Measurements from ENCODE around the gene ANXA4.

ANXA4 gene

GRCh38 chr2:69791045-69791444 lies 49.1 kb downstream of the ANXA4 start:
- no peak for DNase-seq (ENCODE audit: low read depth in 1 of 2, low spot score in 1 of 2)
- H3K27ac ChIP-seq (replicated peaks) = no peak overlapping the region
- no peaks in the 10 kb centered on the region for H3K27me3 ChIP-seq (ENCODE audit: insufficient read depth, poor library complexity, severe bottlenecking)
- TF ChIP-seq CTCF (IDR thresholded peaks at IDR 0.05; ENCODE audit: insufficient read depth, low read length) = no peak
- no peak for TF ChIP-seq POLR2AphosphoS5 (IDR thresholded peaks at IDR 0.05; ENCODE audit: low read depth)
- TF ChIP-seq REST (IDR thresholded peaks at IDR 0.05; ENCODE audit: insufficient replicate concordance, low read depth) = no peak
- TF ChIP-seq GABPA (IDR thresholded peaks at IDR 0.05; ENCODE audit: low read depth) = no peak
- H3K4me3 ChIP-seq (replicated peaks; ENCODE audit: insufficient read depth, low read length) = no peak overlapping the region

GRCh38 chr2:69796174-69796573 lies 54.2 kb downstream of the ANXA4 start:
- no peak overlapping the region for H3K4me3 ChIP-seq (replicated peaks; ENCODE audit: insufficient read depth, low read length)
- no peak overlapping the region for H3K27ac ChIP-seq (replicated peaks)
- no peaks in the 10 kb centered on the region for H3K27me3 ChIP-seq (ENCODE audit: insufficient read depth, poor library complexity, severe bottlenecking)
- no peak for DNase-seq (ENCODE audit: low read depth in 1 of 2, low spot score in 1 of 2)
- TF ChIP-seq REST (IDR thresholded peaks at IDR 0.05; ENCODE audit: insufficient replicate concordance, low read depth) (no peak), GABPA (IDR thresholded peaks at IDR 0.05; ENCODE audit: low read depth) (no peak), SPI1 (IDR thresholded peaks at IDR 0.05; ENCODE audit: borderline replicate concordance, low read depth) (no peak), POLR2AphosphoS5 (IDR thresholded peaks at IDR 0.05; ENCODE audit: low read depth) (no peak), CTCF (IDR thresholded peaks at IDR 0.05; ENCODE audit: insufficient read depth, low read length) (no peak)

- no peak for DNase-seq (ENCODE audit: low read depth in 1 of 2, low spot score in 1 of 2)
- no peak overlapping the region for H3K4me3 ChIP-seq (replicated peaks; ENCODE audit: insufficient read depth, low read length)
- H3K27me3 ChIP-seq (ENCODE audit: insufficient read depth, poor library complexity, severe bottlenecking) = no peaks in the 10 kb centered on the region
- H3K27ac ChIP-seq (replicated peaks) = no peak overlapping the region
- TF ChIP-seq SPI1 (IDR thresholded peaks at IDR 0.05; ENCODE audit: borderline replicate concordance, low read depth) (no peak), REST (IDR thresholded peaks at IDR 0.05; ENCODE audit: insufficient replicate concordance, low read depth) (no peak), POLR2AphosphoS5 (IDR thresholded peaks at IDR 0.05; ENCODE audit: low read depth) (no peak), GABPA (IDR thresholded peaks at IDR 0.05; ENCODE audit: low read depth) (no peak), CTCF (IDR thresholded peaks at IDR 0.05; ENCODE audit: insufficient read depth, low read length) (no peak)
Measured at GRCh38 chr2:69797235-69797634, 55.3 kb downstream of the ANXA4 start.
